K562 (cell line): ENCODE measurements around the gene FA2H. TPM values are rescaled to one million over a fixed set of nuclear protein-coding genes. Genes with fewer than 3 reads are reported as not detected.
A peak's percentile ranks its signal among the peaks of the same experiment; 100 is the strongest.

Source experiments
- ATF7 ChIP-seq: fragments of 450-650 bp; IDR thresholded peaks from 2 replicates; pipeline ENCODE4 v1.7.1; 2014; ENCODE audit warnings: mild to moderate bottlenecking, moderate library complexity
- CHD2 ChIP-seq: IDR thresholded peaks from 2 replicates; pipeline ENCODE4 v1.6.1; 2011; ENCODE audit warnings: low read depth, low read length
- GABPB1 ChIP-seq: sonication (generic); formaldehyde crosslinking; IDR thresholded peaks from 2 replicates; pipeline ENCODE4 v1.8.0; 2022; ENCODE audit warnings: mild to moderate bottlenecking, missing genetic modification reagents
- GTF2F1 ChIP-seq: IDR thresholded peaks from 2 replicates; pipeline ENCODE4 v1.6.1; 2011; ENCODE audit warnings: low read depth, low read length, improper control_type of control experiment
- HCFC1 ChIP-seq: IDR thresholded peaks from 2 replicates; pipeline ENCODE4 v1.6.1; 2012; ENCODE audit warnings: low read depth, low read length, improper control_type of control experiment
- HMG20B ChIP-seq: fragments of 250-450 bp; sonication (Bioruptor Pico); IDR thresholded peaks from 2 replicates; pipeline ENCODE4 v1.5.0; 2021; ENCODE audit warnings: mild to moderate bottlenecking
- MED1 ChIP-seq: sonication (generic); formaldehyde crosslinking; IDR thresholded peaks from 2 replicates; pipeline ENCODE4 v1.8.1; 2023; ENCODE audit warnings: missing genetic modification reagents, borderline replicate concordance
- MTA3 ChIP-seq: fragments of 450-650 bp; formaldehyde crosslinking; IDR thresholded peaks from 2 replicates; pipeline ENCODE4 v1.6.1; 2017; ENCODE audit warnings: mild to moderate bottlenecking, borderline replicate concordance
- NR2F6 ChIP-seq: fragments of 450-650 bp; formaldehyde crosslinking; IDR thresholded peaks from 2 replicates; pipeline ENCODE4 v1.4.0; 2020; ENCODE audit warnings: mild to moderate bottlenecking
- RBFOX2 ChIP-seq: fragments of 200-400 bp; formaldehyde crosslinking; IDR thresholded peaks from 2 replicates; pipeline ENCODE4 v1.6.1; 2017; ENCODE audit warnings: low read depth, mild to moderate bottlenecking, low read length, moderate library complexity
- SMC3 ChIP-seq: conservative IDR thresholded peaks from 2 replicates; pipeline ENCODE4 v1.6.1; 2011; ENCODE audit warnings: low read depth, low read length, improper control_type of control experiment; ENCODE audit not compliant: insufficient read depth
- ZNF384 ChIP-seq: IDR thresholded peaks from 2 replicates; pipeline ENCODE4 v1.6.1; 2012; ENCODE audit warnings: low read depth, low read length, improper control_type of control experiment
- polyA plus RNA-seq, 8 experiments: library from polyadenylated mRNA; depleted of rRNA in 4 of 8; stranded (reverse) in 5 of 8; unstranded in 3 of 8; fragments of >200 nt; fragmentation: Nextera tagmentation in 2 of 8; fragmentation: Illumina TruSeq in 1 of 8; extraction: Ambion mirVana in 2 of 8; extraction: Trizol in 1 of 8; gene quantifications; 2 replicates each; pipeline versions ENCODE4 v1.2.1 to v1.2.3, GENCODE V29; 2011 to 2014; ENCODE audit warnings: inconsistent platforms in 1 of 8, missing spikeins in 1 of 8
- total RNA-seq, 7 experiments: library from RNA; depleted of rRNA in 6 of 7; stranded (reverse); fragments of >200 nt in 6 of 7; fragmentation: Illumina TruSeq in 2 of 7; extraction: Trizol in 2 of 7; gene quantifications; 2 replicates each; pipeline versions ENCODE4 v1.2.1 to v1.2.3, GENCODE V29; 2011 to 2021; ENCODE audit warnings: low replicate concordance in 1 of 7
- TF ChIP-seq, protein P1 (sequence below), 2 experiments: fragments of 450-650 bp; formaldehyde crosslinking in 1 of 2; IDR thresholded peaks; 2 replicates each; pipeline versions ENCODE4 v1.4.0 to v1.6.1; 2014 to 2020; ENCODE audit warnings: mild to moderate bottlenecking in 2 of 2, borderline replicate concordance in 1 of 2, low read depth in 1 of 2
- TF ChIP-seq, protein P2 (sequence below): sonication (generic); IDR thresholded peaks from 2 replicates; pipeline ENCODE4 v1.6.1; 2016
- TF ChIP-seq, protein P3 (sequence below): fragments of 450-650 bp; formaldehyde crosslinking; IDR thresholded peaks from 2 replicates; pipeline ENCODE4 v1.4.0; 2020; ENCODE audit warnings: mild to moderate bottlenecking, moderate library complexity
- TF ChIP-seq, protein P4 (sequence below): sonication (generic); formaldehyde crosslinking; IDR thresholded peaks from 2 replicates; pipeline ENCODE4 v1.8.0; 2022; ENCODE audit warnings: missing genetic modification reagents, mild to moderate bottlenecking, moderate library complexity, borderline replicate concordance

The FA2H gene
- total and polyA plus RNA-seq, 9 of the 15 experiments (the other 6 are each of a cell fraction or from before 2014, with no cell fraction given), result not detected

DNA sequence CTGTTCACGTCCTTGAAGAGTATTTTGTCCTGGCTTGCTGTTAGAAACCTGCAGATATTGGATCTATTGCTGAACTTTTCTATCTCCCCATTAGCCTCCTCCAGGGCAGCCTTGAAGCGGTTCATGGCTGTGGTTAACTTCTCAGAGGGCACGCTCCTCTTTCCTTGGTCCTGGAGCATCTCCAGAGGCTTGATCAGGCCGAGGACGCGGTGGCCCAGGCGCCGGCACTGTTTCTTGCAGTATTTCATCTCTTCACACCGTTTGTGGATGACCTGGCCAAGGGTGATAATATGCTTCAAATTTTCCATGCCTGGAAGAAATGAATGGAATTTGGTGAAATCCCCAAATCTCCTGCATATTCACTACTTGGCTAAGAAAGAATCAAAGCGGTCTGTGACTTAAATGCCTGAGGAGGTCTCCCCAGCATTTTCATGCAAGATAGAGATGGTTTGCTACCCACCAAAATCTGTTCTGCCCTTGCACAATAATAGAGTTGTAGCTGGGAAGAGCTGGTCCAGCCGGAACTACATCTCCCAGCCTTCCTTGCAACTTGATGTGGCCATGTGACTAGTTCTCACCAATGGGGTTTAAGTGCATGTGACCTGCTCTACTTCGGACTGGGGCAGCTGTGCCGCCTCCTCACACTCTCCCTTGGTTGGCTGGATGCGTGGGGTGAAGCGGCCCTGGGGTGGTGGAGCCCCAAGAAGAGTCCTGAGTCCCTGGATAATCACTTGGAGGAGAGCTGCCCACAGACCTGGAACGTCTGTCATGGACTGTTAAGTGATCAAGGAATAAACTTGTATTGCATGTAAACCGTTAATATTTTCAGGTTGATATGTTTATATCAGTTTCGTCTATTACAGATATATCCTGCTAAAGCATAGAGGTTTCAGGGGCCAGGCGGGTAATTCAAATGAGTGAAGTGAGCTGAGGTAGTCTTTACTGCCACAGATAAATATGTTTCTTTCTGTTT lies 78.9 kb downstream of the FA2H start (continued):
- TF ChIP-seq, protein P1, sequence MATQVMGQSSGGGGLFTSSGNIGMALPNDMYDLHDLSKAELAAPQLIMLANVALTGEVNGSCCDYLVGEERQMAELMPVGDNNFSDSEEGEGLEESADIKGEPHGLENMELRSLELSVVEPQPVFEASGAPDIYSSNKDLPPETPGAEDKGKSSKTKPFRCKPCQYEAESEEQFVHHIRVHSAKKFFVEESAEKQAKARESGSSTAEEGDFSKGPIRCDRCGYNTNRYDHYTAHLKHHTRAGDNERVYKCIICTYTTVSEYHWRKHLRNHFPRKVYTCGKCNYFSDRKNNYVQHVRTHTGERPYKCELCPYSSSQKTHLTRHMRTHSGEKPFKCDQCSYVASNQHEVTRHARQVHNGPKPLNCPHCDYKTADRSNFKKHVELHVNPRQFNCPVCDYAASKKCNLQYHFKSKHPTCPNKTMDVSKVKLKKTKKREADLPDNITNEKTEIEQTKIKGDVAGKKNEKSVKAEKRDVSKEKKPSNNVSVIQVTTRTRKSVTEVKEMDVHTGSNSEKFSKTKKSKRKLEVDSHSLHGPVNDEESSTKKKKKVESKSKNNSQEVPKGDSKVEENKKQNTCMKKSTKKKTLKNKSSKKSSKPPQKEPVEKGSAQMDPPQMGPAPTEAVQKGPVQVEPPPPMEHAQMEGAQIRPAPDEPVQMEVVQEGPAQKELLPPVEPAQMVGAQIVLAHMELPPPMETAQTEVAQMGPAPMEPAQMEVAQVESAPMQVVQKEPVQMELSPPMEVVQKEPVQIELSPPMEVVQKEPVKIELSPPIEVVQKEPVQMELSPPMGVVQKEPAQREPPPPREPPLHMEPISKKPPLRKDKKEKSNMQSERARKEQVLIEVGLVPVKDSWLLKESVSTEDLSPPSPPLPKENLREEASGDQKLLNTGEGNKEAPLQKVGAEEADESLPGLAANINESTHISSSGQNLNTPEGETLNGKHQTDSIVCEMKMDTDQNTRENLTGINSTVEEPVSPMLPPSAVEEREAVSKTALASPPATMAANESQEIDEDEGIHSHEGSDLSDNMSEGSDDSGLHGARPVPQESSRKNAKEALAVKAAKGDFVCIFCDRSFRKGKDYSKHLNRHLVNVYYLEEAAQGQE (IDR thresholded peaks at IDR 0.05; ENCODE audit: borderline replicate concordance), result peak; percentile 94
- TF ChIP-seq, protein P1 (CRISPR knock-in tag; IDR thresholded peaks at IDR 0.05; ENCODE audit: low read depth), result no peak
- TF ChIP-seq, protein P2, sequence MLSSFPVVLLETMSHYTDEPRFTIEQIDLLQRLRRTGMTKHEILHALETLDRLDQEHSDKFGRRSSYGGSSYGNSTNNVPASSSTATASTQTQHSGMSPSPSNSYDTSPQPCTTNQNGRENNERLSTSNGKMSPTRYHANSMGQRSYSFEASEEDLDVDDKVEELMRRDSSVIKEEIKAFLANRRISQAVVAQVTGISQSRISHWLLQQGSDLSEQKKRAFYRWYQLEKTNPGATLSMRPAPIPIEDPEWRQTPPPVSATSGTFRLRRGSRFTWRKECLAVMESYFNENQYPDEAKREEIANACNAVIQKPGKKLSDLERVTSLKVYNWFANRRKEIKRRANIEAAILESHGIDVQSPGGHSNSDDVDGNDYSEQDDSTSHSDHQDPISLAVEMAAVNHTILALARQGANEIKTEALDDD, result no peak
- TF ChIP-seq RBFOX2 (peak; percentile 68), GABPB1 (0 out of 2 replicates have a peak, but pooled peaks have one; percentile 16), CHD2 (peak; percentile 77), MED1 (CRISPR knock-in tag) (no peak), ATF7 (peak; percentile 65), SMC3 (no peak), ZNF384 (no peak), HCFC1 (peak; percentile 97), MTA3 (peak; percentile 80; the same call in 1 of the 2 replicates), HMG20B (CRISPR knock-in tag) (no peak), NR2F6 (no peak), GTF2F1 (no peak)
- TF ChIP-seq, protein P3, sequence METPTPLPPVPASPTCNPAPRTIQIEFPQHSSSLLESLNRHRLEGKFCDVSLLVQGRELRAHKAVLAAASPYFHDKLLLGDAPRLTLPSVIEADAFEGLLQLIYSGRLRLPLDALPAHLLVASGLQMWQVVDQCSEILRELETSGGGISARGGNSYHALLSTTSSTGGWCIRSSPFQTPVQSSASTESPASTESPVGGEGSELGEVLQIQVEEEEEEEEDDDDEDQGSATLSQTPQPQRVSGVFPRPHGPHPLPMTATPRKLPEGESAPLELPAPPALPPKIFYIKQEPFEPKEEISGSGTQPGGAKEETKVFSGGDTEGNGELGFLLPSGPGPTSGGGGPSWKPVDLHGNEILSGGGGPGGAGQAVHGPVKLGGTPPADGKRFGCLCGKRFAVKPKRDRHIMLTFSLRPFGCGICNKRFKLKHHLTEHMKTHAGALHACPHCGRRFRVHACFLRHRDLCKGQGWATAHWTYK, result no peak
- TF ChIP-seq, protein P4, sequence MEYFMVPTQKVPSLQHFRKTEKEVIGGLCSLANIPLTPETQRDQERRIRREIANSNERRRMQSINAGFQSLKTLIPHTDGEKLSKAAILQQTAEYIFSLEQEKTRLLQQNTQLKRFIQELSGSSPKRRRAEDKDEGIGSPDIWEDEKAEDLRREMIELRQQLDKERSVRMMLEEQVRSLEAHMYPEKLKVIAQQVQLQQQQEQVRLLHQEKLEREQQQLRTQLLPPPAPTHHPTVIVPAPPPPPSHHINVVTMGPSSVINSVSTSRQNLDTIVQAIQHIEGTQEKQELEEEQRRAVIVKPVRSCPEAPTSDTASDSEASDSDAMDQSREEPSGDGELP (CRISPR knock-in tag), result peak; percentile 92; the same call in 1 of the 2 replicates
